ELR (cell line): ENCODE measurements around the gene HECTD3.
"Not testable (repeated sequence)": the region's sequence is repeated elsewhere in the genome, so short reads cannot be mapped to it uniquely, and the experiment has no call there.

Experiments
- DNase-seq: peaks from one replicate; pipeline ENCODE4 v3.0.0-alpha.2; 2015; ENCODE audit warnings: low read depth

The HECTD3 gene

GRCh38 chr1:45014321-45015028 is 3.4 kb upstream of the HECTD3 start:
- peak; percentile 83 for DNase-seq

DNA sequence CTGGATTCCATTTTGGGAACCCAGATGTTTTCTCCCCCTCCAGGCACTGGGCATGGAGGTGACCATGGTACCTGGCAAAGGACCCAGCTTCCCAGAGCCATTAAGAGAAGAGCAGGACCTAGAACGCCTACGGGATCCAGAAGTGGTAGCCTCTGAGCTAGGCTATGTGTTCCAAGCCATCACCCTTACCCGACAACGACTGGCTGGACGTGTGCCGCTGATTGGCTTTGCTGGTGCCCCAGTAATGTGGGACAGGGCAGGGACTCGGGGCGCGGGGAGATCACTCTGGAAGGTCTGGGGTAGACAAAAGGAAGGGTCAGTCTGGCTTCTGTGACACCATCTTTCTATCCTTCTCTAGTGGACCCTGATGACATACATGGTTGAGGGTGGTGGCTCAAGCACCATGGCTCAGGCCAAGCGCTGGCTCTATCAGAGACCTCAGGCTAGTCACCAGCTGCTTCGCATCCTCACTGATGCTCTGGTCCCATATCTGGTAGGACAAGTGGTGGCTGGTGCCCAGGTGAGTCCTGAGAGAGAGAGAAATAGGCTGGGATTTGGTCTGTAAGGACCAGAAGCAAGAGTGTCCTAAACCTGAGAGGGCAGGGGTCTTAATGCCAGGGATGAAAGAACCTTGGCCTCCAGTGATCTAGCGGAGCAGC is 2.6 kb upstream of the HECTD3 start:
- no peak for DNase-seq

- peak; percentile 84 for DNase-seq
Measured at GRCh38 chr1:45012639-45013278, 1.6 kb upstream of the HECTD3 start.

- DNase-seq, result peak; percentile 98
Measured at GRCh38 chr1:45011837-45012638, 914 bp upstream of the HECTD3 start, which contains the start of gene UROD. UROD (plus strand) TSS chr1:45012254; CDS start chr1:45012266, 12 bp downstream.

DNA sequence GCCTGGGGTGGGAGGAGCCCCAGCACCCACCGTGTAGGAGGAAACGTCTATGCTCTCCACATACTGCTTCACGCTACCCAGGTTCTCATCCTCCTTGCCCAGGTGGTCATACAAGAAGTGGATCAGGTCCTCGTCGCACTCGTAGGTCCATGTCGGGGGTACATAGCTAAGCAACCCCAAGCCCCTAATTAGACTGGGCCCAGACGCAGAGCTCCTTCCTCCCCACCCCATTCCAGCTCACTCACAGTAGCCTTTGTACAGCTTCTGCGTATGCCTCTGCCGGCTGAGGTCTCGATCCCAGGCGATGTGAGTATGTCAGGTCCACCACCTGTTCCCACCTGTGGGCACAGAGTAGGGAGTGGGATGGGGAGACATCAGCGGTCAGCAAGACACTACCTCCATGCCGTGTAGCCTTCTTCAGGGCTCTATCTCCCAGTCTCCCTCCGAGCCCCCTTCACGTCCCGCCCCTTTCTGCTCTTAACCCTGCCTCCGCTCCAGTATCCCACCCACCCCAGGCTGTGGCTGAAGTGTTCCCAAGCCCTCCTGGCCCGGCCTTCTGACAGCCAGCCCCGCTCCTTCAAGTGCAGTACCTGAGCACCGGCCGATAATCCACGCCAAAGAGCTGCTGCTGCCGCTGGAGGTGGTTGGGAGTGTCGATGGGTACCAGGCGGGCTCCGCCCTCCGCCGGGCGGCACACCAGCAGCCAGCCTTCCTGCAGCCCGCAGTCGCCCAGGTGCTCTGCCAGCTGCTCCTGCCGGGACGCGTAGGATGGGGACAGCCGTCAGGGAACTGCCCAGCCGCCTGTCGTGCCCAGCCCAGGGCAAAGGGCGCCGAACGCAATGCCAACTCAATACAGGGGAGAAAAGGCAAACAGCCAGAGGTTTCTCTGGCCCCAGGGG is 919 bp downstream of the HECTD3 start:
- peak; percentile 31 for DNase-seq

- no peak for DNase-seq
Measured at GRCh38 chr1:45009296-45009865, 1.7 kb downstream of the HECTD3 start.

DNA sequence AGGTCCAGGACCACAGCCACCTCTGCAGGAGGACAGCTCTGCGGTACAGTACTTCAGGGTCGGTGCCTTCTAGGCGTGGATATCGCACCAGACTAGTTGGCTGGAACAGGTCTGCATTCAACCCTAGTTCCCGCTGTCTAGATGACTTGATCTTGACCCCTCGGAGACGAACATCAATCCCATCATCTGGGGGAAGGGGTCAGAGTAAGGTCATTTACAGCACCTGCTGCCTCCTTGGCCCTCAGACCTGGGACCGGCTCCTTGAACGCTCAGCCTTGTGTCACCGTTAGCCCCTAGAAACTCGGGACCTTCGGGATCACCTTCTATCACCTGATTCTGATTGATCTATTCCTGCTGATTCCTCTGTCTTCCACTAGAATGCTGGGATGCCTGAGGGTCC is 2.6 kb downstream of the HECTD3 start:
- DNase-seq, result no peak

GRCh38 chr1:45008076-45008475 is 3.0 kb downstream of the HECTD3 start:
- no peak for DNase-seq

DNA sequence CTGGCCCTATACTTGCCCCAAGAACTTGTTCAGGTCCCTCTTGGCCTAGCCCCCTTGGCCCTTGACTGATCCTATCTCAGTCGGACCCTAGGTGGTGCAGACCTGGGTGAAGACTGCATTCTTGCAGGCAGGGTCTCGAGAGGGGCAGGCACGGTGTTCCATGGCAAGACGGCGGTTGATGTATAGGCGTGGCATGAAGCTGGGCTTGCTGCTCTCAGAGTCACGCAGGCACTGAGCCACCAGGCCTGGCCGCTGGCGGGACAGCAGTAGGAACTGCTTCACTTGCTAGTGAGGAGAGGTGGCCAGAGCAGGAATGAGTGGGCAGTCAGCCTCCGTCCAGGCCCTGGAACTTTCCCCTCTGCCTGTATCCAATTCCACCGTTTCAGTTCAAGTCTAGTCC is 3.8 kb downstream of the HECTD3 start:
- DNase-seq, result no peak

DNA sequence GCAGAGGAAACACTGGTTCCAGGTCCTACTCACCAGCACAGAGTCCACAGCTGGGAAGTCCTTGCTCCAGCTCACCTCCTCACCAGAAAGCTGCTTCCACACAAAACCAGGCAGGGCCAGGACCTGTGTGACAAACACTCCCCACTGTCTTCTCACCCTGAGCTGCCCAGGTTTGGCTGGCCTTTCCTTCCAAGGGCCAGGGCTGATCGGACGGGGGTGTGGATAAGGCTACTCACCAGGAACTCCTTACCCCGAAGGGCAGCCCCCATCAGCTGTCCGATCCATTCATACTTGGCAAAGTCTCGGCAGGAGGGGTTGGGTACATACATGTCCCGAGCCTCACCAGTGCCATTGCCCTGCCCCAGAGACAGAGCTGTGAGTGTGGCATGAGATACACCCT is 5.4 kb downstream of the HECTD3 start:
- DNase-seq, result no peak

DNA sequence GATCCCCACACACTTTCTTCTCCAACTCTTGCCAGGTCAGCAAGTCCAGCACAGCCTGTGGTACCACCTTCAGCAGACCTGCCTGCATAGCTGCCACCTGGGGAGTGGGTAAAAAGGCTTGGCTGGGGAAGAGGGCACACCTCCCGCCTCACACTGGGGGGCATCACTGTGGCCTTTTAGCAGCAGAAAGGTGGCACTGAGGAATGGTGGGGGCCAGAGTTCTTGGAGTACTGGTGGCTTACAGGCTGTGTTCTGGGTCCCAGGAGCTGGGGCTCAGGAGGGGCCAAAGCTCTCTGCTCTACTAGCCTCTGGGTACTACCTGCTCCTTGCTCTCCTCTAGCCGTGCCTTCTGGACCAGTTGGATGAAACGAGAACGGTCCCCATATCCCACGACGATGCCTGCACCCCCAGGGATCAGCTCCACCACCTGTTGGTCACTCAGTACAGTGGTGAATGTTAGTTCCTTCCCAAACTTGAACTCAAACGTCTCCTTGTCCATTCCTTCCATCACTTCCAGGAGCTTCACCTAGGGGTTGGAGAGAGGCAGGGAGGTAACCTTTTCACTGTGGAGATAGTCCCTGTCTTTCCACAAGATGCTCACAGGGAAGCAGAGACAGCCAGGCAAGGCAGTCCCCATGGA is 6.7 kb downstream of the HECTD3 start:
- DNase-seq, result no peak

DNA sequence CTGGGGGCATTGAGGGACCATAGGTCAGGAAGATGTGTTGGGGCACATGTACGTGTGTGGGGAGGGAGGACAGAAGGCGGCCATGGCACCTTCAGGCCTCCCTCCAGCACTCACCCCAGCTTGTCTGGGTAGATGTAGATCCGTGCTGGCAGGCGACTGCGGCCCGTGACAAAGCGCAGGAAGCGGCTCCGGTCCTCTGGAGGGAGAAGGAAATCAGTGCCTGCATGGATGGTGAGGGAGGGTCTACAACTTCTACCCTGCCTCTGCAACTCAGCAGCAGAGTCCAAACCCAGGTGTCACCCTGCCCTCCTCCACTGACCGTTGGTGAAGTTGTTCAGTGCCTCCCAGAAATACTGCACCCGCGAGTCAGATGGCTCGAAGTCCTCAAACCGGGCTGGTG is 7.4 kb downstream of the HECTD3 start:
- no peak for DNase-seq

DNA sequence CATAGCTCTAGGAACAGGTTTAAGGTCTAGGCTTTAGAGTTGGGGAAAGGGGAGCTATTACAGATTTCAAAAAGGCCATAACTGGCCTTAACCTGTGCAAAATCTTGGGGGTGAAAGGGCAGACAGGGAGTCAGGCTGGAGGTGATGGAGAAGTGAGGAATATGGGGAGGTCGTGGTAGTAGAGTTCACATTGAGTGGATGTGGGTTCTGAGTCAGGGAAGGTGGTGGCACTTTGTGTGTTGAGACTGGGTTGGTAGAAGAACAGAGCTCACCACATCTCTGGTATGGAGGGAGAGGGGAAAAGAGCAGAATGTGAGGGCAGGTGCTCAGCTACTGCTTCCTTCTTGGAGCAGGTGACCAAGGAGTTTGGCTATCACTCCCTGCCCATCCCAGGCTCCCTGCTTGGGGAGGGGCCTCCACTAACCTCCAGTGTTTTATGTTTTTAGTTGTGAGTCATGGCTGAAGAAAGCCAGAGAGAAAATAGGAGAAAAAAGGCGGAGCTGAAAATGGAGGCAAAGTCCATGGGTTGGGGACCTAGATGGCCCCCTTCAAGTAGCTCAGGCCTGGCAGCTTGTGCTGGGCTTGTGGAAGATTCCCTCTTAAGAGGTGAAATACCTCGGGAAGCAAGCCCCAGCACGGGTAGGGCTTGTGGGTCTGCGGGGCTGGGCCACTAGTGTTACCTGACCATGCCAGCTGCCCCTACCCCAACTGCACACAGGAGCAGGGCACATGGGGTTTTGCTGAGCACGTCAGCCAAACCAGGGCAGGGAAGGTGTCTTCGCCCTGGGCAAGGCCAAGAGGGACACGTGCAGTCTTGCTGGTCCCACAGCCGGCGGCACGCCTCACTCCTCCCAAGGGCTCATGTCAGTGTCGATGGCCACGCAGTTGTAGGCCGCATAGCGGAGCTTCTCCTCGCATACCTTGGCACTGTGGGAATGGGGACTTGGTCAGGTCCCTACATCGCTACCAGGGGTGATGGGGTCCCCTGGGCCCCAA is 8.2 kb downstream of the HECTD3 start:
- no peak for DNase-seq

DNA sequence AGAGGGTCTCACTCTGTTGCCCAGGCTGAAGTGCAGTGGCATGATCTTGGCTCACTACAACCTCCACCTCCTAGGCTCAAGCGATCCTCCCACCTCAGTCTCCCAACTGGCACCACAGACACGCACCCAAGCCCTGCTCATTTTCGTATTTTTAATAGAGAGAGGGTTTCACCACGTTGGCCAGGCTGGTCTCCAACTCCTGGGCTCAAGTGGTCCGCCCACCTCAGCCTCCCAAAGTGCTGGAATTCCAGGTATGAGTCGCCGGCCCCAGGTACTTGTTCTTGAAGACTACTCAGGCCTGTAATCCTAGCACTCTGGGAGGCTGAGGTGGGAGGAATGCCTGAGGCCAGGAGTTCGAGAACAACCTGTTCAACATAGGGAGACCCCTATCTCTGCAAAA is 9.5 kb downstream of the HECTD3 start:
- DNase-seq, result not testable (repeated sequence)

GRCh38 chr1:45001011-45001481 is 10.1 kb downstream of the HECTD3 start:
- DNase-seq, result no peak

DNA sequence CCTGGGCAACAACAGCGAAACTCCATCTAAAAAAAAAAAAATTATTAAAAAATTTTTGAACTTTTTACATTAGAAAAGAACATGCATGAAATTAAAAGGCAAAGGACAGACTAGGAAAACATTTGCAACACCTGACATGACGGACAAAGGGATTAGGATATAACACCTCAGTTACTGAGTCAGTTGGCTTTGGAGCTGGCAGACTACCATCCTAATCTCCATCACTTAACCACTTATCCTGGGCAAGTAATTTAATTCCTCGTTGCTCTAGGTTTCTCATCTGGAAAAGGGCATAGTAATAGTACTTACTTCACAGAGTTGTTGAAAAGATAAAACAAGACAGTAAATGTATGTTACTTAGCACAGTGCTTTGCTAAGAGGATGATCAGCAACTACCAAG is 11.9 kb downstream of the HECTD3 start:
- no peak for DNase-seq

GRCh38 chr1:44995467-44996238 is 15.5 kb downstream of the HECTD3 start:
- no peak for DNase-seq

DNA sequence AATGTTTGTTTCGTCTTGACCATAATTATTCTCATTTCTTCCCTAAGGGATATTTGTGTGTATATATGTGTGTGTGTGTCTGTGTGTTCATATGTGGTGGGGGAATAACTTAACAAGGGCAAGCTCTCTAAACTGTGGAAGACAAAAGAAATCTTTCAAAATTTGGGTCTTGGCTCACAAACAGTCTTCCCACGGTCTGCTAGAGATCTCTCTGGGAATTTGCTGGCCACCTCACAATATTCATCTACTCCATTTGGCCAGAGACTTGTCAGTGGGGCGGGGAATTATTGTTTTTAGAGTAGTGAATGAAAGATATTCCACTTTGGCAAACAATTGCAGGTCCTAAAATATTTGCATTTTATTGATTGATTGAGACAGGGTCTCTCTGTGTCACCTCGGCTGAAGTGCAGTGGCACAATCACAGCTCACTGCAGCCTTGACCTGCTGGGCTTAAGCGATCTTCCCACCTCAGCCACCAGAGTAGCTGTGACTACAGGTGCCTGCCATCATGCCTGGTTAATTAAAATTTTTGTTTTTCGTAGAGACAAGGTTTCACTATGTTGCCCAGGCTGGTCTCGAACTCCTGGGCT is 16.7 kb downstream of the HECTD3 start:
- no peak for DNase-seq
